ENCODE data around the gene RBFOX1.

DNA sequence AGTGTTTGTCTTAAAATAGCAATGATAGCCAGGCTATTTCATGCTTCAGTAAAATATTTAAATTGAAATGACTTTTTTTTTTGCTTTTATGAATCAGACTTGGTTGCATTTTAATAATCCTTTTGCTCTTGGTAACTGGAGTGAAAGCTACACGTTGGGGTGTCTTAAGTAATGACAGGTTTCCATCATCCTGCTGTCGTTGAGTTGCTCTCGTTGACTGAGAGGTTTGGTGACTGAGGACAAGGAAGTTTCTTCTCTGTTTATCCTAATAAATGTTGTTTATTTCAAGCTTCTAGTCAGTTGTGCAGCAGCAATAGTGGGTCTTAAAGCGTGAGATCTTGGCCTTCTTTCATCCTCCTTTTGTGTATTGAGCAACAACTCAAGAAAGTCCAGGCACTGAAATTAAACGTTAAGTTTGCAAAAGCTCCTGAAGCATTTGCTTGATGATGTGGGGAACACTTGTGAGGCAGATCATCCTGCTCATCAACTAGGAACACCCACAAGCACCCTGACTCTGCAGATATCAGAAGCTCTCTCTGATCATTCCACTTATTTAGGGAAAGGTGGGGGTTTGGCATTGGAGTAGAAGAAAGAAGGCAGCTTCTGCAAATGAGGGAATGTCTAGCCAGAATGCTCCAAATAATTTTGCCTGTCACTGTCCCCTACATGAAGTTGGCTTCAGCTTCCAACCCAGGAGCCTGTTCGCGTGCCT is 179.1 kb downstream of the RBFOX1 start:
- TF ChIP-seq, protein P1, sequence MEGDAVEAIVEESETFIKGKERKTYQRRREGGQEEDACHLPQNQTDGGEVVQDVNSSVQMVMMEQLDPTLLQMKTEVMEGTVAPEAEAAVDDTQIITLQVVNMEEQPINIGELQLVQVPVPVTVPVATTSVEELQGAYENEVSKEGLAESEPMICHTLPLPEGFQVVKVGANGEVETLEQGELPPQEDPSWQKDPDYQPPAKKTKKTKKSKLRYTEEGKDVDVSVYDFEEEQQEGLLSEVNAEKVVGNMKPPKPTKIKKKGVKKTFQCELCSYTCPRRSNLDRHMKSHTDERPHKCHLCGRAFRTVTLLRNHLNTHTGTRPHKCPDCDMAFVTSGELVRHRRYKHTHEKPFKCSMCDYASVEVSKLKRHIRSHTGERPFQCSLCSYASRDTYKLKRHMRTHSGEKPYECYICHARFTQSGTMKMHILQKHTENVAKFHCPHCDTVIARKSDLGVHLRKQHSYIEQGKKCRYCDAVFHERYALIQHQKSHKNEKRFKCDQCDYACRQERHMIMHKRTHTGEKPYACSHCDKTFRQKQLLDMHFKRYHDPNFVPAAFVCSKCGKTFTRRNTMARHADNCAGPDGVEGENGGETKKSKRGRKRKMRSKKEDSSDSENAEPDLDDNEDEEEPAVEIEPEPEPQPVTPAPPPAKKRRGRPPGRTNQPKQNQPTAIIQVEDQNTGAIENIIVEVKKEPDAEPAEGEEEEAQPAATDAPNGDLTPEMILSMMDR (IDR thresholded peaks at IDR 0.05; ENCODE audit: poor library complexity, severe bottlenecking), result no peak
- TF ChIP-seq POLR2AphosphoS5 (IDR thresholded peaks at IDR 0.05) (peak; percentile 54), EP300 (conservative IDR thresholded peaks at IDR 0.05; ENCODE audit: poor library complexity, severe bottlenecking) (peak; percentile 80), SMC3 (conservative IDR thresholded peaks at IDR 0.05; ENCODE audit: poor library complexity) (no peak), TAF1 (IDR thresholded peaks at IDR 0.05; ENCODE audit: low read depth) (no peak)
